ENCODE measurements around the gene PRICKLE2. TPM values are rescaled to one million over a fixed set of nuclear protein-coding genes. Genes with fewer than 3 reads are reported as not detected.
A peak's percentile ranks its signal among the peaks of the same experiment; 100 is the strongest.

PRICKLE2 gene
- polyA plus RNA-seq, 1 experiment, result 14.2 TPM

DNA sequence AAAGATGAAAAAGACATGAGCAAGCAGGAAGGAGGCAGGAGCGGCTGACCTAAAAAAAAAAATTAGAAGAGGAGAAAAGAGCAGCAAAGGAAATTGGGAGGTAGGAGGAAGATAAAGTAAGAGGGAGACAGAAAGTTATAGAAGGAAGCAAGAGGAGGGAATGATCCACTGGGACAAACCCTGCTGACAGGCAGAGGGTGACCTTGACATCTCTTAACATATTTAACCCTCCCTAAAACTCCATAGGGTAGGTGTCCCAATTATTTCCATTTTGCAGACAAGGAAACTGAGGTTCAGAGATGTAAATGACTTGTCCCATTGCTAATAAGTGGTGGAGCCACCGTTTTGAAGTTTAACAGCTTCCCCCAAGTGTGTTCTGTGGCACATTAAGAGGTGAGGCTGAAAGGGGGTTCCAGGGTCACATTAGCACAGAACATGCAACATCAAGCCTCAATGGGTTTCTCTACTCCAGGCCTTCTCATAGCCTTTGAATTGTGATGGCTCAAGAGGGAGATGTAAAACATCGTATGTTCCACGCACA, 37.4 kb upstream of the PRICKLE2 start:
- Histone ChIP-seq H3K27ac (ENCODE audit: low read depth, low read length) (no peak overlapping the region), H3K4me3 (ENCODE audit: low read depth, low read length) (no peak overlapping the region), H3K9me3 (ENCODE audit: control insufficient read depth, insufficient read depth, low read length) (no peaks in the 10 kb centered on the region), H3K27me3 (ENCODE audit: control insufficient read depth, insufficient read depth, low read length) (no peaks in the 10 kb centered on the region)
- TF ChIP-seq, protein P1, sequence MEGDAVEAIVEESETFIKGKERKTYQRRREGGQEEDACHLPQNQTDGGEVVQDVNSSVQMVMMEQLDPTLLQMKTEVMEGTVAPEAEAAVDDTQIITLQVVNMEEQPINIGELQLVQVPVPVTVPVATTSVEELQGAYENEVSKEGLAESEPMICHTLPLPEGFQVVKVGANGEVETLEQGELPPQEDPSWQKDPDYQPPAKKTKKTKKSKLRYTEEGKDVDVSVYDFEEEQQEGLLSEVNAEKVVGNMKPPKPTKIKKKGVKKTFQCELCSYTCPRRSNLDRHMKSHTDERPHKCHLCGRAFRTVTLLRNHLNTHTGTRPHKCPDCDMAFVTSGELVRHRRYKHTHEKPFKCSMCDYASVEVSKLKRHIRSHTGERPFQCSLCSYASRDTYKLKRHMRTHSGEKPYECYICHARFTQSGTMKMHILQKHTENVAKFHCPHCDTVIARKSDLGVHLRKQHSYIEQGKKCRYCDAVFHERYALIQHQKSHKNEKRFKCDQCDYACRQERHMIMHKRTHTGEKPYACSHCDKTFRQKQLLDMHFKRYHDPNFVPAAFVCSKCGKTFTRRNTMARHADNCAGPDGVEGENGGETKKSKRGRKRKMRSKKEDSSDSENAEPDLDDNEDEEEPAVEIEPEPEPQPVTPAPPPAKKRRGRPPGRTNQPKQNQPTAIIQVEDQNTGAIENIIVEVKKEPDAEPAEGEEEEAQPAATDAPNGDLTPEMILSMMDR (IDR thresholded peaks at IDR 0.05; ENCODE audit: low read depth, low read length), result no peak
- no peak for DNase-seq (ENCODE audit: low read depth, low spot score)
- CTCF ChIA-PET, result interaction anchor here (0.7 to 2.1 kb wide), 4 partner anchors 37 to 239 kb away, joined by 3 to 6 read pairs (median 4); partner anchors contain the start of genes PRICKLE2 and PSMD6
- POLR2A ChIA-PET, result no interaction called here

DNA sequence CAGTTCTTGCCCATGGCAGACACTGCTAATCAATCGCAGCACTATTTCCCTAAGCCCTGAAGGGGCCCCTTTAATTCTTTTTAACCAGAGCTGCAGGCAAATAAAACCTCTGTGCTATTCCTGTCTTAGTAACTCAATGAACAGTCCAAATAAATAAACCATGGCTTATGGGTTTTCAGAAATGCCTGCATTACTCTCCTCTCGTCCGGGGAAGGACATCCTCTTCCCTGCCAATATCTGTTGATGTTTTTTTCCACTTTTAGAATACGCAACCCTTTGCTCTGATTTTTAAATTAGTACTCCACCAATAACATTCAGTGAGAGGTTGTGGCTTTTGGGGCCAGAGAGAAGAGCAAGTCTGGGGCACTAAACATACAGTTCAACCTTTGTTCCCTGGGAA, 35.2 kb upstream of the PRICKLE2 start:
- peak; percentile 23 for DNase-seq (ENCODE audit: low read depth, low spot score)

DNA sequence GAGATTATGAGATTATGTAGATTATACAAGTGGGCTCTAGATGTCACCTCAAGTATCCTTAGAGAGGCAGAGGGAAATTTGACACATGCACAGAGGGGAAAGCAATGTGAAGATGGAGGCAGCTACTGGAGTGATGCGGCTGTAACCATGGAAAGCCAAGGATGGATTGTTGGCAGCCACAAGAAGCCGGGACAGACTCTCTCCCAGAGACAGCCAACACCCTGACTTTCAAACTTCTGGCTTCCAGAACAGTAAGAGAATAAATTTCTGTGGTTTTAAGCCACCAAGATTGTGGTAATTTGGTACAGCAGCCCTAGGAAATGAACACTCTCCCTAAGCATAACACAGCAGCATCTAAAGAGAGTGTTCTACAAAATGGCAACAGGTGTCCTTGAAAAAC, 34.4 kb upstream of the PRICKLE2 start:
- H3K27me3 ChIP-seq (ENCODE audit: control insufficient read depth, insufficient read depth, low read length), result no peaks in the 10 kb centered on the region
- no peak overlapping the region for H3K27ac ChIP-seq (ENCODE audit: low read depth, low read length)
- TF ChIP-seq, protein P1 (IDR thresholded peaks at IDR 0.05; ENCODE audit: low read depth, low read length), result no peak
- no peak overlapping the region for H3K4me3 ChIP-seq (ENCODE audit: low read depth, low read length)
- no peaks in the 10 kb centered on the region for H3K9me3 ChIP-seq (ENCODE audit: control insufficient read depth, insufficient read depth, low read length)
- POLR2A ChIA-PET, result no interaction called here
- CTCF ChIA-PET, result interaction anchor here (1.0 kb wide), 1 partner anchor 229 kb away, joined by 3 read pairs; no protein-coding TSS in a partner anchor
- no peak for DNase-seq (ENCODE audit: low read depth, low spot score)

More for the DNA sequence above, 35.2 kb upstream of the PRICKLE2 start:
- ChIA-PET POLR2A (interaction anchor here (0.6 kb wide), 1 partner anchor 32 kb away, joined by 3 read pairs; no protein-coding TSS in a partner anchor), CTCF (interaction anchor here (0.6 to 1.0 kb wide), 3 partner anchors 93 to 231 kb away, joined by 3 read pairs; no protein-coding TSS in a partner anchor)
- no peaks in the 10 kb centered on the region for H3K27me3 ChIP-seq (ENCODE audit: control insufficient read depth, insufficient read depth, low read length)
- TF ChIP-seq, protein P1 (IDR thresholded peaks at IDR 0.05; ENCODE audit: low read depth, low read length), result no peak
- peak overlapping the region; percentile 32 for H3K27ac ChIP-seq (ENCODE audit: low read depth, low read length)
- H3K4me3 ChIP-seq (ENCODE audit: low read depth, low read length), result no peak overlapping the region
- H3K9me3 ChIP-seq (ENCODE audit: control insufficient read depth, insufficient read depth, low read length), result no peaks in the 10 kb centered on the region

GRCh38 chr3:64257100-64257755, 32.0 kb upstream of the PRICKLE2 start:
- Histone ChIP-seq H3K27ac (ENCODE audit: low read depth, low read length) (no peak overlapping the region), H3K27me3 (ENCODE audit: control insufficient read depth, insufficient read depth, low read length) (no peaks in the 10 kb centered on the region), H3K4me3 (ENCODE audit: low read depth, low read length) (no peak overlapping the region), H3K9me3 (ENCODE audit: control insufficient read depth, insufficient read depth, low read length) (no peaks in the 10 kb centered on the region)
- no peak for DNase-seq (ENCODE audit: low read depth, low spot score)
- TF ChIP-seq, protein P1 (IDR thresholded peaks at IDR 0.05; ENCODE audit: low read depth, low read length), result no peak
- POLR2A ChIA-PET, result no interaction called here
- CTCF ChIA-PET, result interaction anchor here (1.3 kb wide), 1 partner anchor 226 kb away, joined by 3 read pairs; no protein-coding TSS in a partner anchor

DNA sequence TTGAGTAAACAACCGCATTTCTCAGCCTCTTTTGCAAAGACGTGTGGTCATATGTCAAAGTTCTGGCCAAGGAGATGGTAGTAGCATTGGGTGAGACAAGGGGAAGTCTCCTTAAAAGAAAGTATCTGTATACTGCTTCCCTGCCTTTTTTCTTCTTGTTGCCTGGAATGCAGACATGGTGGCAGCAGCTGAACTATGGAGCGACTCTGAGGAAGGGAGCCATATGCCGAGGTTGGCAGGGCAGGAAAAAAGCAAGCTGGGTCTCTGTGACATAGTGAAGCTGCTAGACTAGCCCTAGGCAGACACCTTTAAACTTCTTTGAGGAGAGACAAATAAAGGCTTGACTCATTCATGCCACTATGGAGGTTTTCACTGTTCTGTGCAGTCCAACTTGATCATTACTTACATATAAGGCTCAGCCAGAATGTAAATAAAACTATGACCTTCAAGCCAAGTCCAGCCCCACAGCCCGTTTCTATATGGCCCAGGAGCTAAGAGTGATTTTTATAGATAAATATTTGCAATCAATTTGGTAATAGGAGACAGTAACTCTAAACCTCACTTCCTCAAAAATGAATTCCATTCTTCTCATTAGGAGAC, 30.6 kb upstream of the PRICKLE2 start:
- ChIA-PET POLR2A (no interaction called here), CTCF (interaction anchor here (1.4 kb wide), 1 partner anchor 11 kb away, joined by 3 read pairs; no protein-coding TSS in a partner anchor)
- no peaks in the 10 kb centered on the region for H3K9me3 ChIP-seq (ENCODE audit: control insufficient read depth, insufficient read depth, low read length)
- TF ChIP-seq, protein P1 (IDR thresholded peaks at IDR 0.05; ENCODE audit: low read depth, low read length), result no peak
- H3K4me3 ChIP-seq (ENCODE audit: low read depth, low read length), result no peak overlapping the region
- H3K27me3 ChIP-seq (ENCODE audit: control insufficient read depth, insufficient read depth, low read length), result no peaks in the 10 kb centered on the region
- no peak overlapping the region for H3K27ac ChIP-seq (ENCODE audit: low read depth, low read length)
- DNase-seq (ENCODE audit: low read depth, low spot score), result no peak

Data from AG04450 (cell line).